Breast epithelium (tissue), 3 donors: ENCODE results near the gene ACSL3.

Experiments used
- CTCF ChIP-seq, 3 donors: fragments of 450-650 bp; IDR thresholded peaks; one replicate each; pipeline ENCODE4 v1.5.1; 2016 to 2017; ENCODE audit warnings: antibody characterized with exemption in 3 of 3, mild to moderate bottlenecking in 3 of 3, moderate library complexity in 3 of 3
- POLR2A ChIP-seq: fragments of 450-650 bp; IDR thresholded peaks from one replicate; pipeline ENCODE4 v1.6.1; 2016; ENCODE audit warnings: antibody characterized with exemption, mild to moderate bottlenecking, moderate library complexity

- TF ChIP-seq CTCF (IDR thresholded peaks at IDR 0.05) = no peak
- TF ChIP-seq POLR2A = no peak
Observed at GRCh38 chr2:222955008-222955407, 94.2 kb downstream of the ACSL3 start.
